ENCODE measurements around the gene MCOLN1. TPM values are rescaled to one million over a fixed set of nuclear protein-coding genes. Genes with fewer than 3 reads are reported as not detected.

MCOLN1 gene
- total RNA-seq, 1 experiment from 2014 or later, result 13.1 TPM

DNA sequence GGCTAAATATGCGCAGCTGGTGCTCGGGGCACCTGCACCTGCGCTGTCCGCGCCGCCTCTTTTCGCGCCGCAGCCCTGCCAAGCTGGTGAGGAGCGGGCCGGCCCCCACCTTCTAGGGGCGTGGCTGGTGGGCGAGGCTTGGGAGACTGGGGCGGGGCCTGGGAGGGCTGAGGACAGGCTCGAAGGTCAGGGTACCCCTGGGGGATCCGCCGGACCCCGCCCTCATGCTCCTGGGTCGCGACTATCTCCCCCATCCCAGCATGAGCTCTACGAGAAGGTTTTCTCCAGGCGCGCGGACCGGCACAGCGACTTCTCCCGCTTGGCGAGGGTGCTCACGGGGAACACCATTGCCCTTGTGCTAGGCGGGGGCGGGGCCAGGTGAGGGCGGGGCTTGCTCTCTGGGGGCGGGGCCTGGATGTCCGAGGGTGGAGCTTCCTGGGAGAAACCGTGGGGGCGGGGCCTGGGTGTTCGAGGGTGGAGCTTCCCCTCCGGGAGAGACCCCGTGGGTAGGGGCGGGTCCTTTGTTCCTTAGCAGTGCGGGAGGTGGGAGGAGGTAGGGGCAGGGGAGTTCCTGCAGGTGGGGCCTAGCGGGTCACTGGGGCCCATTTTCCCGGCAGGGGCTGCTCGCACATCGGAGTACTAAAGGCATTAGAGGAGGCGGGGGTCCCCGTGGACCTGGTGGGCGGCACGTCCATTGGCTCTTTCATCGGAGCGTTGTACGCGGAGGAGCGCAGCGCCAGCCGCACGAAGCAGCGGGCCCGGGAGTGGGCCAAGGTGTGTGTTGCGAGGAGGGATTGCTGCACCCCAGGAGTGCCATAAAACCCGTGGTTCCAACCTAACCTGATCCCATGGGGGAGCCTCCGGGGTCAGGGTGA, 32.8 kb downstream of the MCOLN1 start:
- no TSS peak for BruUV-seq (replicated peaks)
- Mint-ChIP-seq H3K27me3 (ENCODE audit: unreplicated experiment) (no peaks in the 10 kb centered on the region), H3K4me3 (ENCODE audit: low read depth, unreplicated experiment) (no peak overlapping the region), H3K4me1 (ENCODE audit: low read depth, unreplicated experiment) (no peaks in the 10 kb centered on the region), H3K9me3 (ENCODE audit: low read depth, unreplicated experiment) (no peaks in the 10 kb centered on the region), H3K27ac (ENCODE audit: unreplicated experiment) (no peak overlapping the region), H3K36me3 (ENCODE audit: insufficient read depth, unreplicated experiment) (peaks cover 11% of the 10 kb centered on the region)
- CTCF ChIA-PET, result interaction anchor here (1.5 kb wide), 1 partner anchor 13 kb away, joined by 3 read pairs; no protein-coding TSS in a partner anchor
- intact Hi-C loops (cut with micrococcal nuclease; ENCODE audit: unreplicated experiment), result no loop called here
- no peak for DNase-seq
- TF ChIP-seq, protein P1, sequence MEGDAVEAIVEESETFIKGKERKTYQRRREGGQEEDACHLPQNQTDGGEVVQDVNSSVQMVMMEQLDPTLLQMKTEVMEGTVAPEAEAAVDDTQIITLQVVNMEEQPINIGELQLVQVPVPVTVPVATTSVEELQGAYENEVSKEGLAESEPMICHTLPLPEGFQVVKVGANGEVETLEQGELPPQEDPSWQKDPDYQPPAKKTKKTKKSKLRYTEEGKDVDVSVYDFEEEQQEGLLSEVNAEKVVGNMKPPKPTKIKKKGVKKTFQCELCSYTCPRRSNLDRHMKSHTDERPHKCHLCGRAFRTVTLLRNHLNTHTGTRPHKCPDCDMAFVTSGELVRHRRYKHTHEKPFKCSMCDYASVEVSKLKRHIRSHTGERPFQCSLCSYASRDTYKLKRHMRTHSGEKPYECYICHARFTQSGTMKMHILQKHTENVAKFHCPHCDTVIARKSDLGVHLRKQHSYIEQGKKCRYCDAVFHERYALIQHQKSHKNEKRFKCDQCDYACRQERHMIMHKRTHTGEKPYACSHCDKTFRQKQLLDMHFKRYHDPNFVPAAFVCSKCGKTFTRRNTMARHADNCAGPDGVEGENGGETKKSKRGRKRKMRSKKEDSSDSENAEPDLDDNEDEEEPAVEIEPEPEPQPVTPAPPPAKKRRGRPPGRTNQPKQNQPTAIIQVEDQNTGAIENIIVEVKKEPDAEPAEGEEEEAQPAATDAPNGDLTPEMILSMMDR (IDR thresholded peaks at IDR 0.05; ENCODE audit: unreplicated experiment), result no peak

DNA sequence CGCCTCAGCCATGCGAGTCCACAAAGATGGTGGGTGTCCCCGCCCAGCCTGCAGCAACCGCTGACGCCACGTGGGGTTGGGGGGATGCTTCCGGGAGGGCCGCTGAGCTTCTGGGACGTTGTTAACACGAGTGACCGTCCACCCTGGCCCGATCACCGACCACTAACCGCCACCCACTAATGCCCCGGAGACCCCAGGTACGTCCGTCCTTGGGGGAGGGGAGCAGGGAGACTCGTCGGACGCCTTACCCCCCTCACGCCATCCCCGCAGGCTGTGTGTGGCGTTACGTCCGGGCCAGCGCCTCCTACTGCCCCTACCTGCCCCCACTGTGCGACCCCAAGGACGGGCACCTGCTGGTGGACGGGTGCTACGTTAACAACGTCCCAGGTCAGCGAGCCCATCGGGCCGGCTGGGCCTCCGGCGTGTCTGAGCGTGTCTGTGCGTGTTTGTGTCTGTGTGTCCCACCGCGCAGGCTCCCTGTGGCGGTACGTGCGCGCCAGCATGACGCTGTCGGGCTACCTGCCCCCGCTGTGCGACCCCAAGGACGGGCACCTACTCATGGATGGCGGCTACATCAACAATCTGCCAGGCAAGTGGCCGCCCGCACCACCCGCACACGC, 34.4 kb downstream of the MCOLN1 start:
- Mint-ChIP-seq H3K27me3 (ENCODE audit: unreplicated experiment) (no peaks in the 10 kb centered on the region), H3K4me1 (ENCODE audit: low read depth, unreplicated experiment) (no peaks in the 10 kb centered on the region), H3K36me3 (ENCODE audit: insufficient read depth, unreplicated experiment) (peaks cover 15% of the 10 kb centered on the region), H3K27ac (ENCODE audit: unreplicated experiment) (no peak overlapping the region), H3K4me3 (ENCODE audit: low read depth, unreplicated experiment) (no peak overlapping the region), H3K9me3 (ENCODE audit: low read depth, unreplicated experiment) (no peaks in the 10 kb centered on the region)
- no peak for DNase-seq
- TF ChIP-seq, protein P1 (IDR thresholded peaks at IDR 0.05; ENCODE audit: unreplicated experiment), result no peak
- no TSS peak for BruUV-seq (replicated peaks)
- intact Hi-C loops (cut with micrococcal nuclease; ENCODE audit: unreplicated experiment), result no loop called here
- CTCF ChIA-PET, result no interaction called here

DNA sequence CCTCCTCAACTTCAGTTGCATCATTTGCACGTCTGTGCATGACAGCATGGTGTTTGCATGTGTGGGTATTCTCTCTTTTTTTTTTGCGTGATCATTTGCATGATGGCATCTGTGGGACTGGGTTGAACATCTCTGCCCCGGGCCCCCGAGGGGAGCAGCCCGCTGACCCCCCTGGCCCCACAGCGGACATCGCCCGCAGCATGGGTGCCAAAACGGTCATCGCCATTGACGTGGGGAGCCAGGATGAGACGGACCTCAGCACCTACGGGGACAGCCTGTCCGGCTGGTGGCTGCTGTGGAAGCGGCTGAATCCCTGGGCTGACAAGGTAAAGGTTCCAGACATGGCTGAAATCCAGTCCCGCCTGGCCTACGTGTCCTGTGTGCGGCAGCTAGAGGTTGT, 36.2 kb downstream of the MCOLN1 start:
- CTCF ChIA-PET, result no interaction called here
- intact Hi-C loops (cut with micrococcal nuclease; ENCODE audit: unreplicated experiment), result no loop called here
- Mint-ChIP-seq H3K36me3 (ENCODE audit: insufficient read depth, unreplicated experiment) (peaks cover 16% of the 10 kb centered on the region), H3K4me1 (ENCODE audit: low read depth, unreplicated experiment) (no peaks in the 10 kb centered on the region), H3K27ac (ENCODE audit: unreplicated experiment) (no peak overlapping the region), H3K27me3 (ENCODE audit: unreplicated experiment) (no peaks in the 10 kb centered on the region), H3K4me3 (ENCODE audit: low read depth, unreplicated experiment) (no peak overlapping the region), H3K9me3 (ENCODE audit: low read depth, unreplicated experiment) (no peaks in the 10 kb centered on the region)
- TF ChIP-seq, protein P1 (IDR thresholded peaks at IDR 0.05; ENCODE audit: unreplicated experiment), result no peak
- no TSS peak for BruUV-seq (replicated peaks)
- DNase-seq, result no peak

- Mint-ChIP-seq H3K27ac (ENCODE audit: unreplicated experiment) (no peak overlapping the region), H3K4me3 (ENCODE audit: low read depth, unreplicated experiment) (no peak overlapping the region), H3K4me1 (ENCODE audit: low read depth, unreplicated experiment) (no peaks in the 10 kb centered on the region), H3K27me3 (ENCODE audit: unreplicated experiment) (no peaks in the 10 kb centered on the region), H3K9me3 (ENCODE audit: low read depth, unreplicated experiment) (no peaks in the 10 kb centered on the region), H3K36me3 (ENCODE audit: insufficient read depth, unreplicated experiment) (peaks cover 16% of the 10 kb centered on the region)
- intact Hi-C loops (cut with micrococcal nuclease; ENCODE audit: unreplicated experiment), result no loop called here
- BruUV-seq (replicated peaks), result no TSS peak
- DNase-seq, result no peak
- CTCF ChIA-PET, result no interaction called here
- TF ChIP-seq, protein P1 (IDR thresholded peaks at IDR 0.05; ENCODE audit: unreplicated experiment), result no peak
Observed at GRCh38 chr19:7559102-7559501, 36.7 kb downstream of the MCOLN1 start.
